ENCODE data around the gene PPAT.
"Not testable (repeated sequence)": the region's sequence is repeated elsewhere in the genome, so short reads cannot be mapped to it uniquely, and the experiment has no call there.

PPAT gene

DNA sequence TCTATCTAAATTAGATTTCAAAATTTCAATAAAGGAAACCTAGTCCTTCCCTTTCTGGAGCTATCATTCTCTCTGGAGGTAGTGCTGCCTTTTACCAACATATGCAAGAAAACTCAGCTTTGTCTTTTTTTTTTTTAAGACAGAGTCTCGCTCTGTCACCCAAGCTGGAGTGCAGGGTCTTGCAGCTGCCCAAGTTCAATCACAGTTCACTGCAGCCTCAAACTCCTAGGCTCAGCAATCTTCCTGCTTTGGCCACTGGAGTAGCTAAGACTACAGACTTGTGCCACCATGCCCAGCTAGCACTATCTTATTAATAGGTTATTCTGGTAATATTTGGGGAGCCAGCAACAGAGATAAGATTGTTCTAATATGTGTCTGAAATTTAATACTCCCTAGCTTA, 60.5 kb downstream of the PPAT start:
- no peak for DNase-seq

DNA sequence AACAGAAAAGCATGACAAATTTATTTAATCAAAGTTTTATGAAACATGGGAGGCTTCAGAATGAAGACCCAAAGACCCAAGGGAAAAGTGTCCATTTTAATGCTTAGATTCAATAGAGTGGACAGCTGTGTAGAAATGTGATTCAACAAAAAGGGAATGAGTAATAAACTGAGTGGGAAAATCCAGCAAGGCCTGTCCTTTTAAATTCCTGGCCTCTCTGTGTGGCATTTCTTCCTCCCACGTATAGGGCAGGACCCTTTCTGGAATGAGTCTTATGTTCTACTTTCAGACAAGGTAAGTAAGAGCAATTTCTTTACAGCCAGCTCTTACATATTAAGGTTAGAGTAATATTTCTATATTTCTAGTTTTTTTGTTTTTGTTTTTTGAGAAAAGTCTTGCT, 62.6 kb downstream of the PPAT start:
- DNase-seq = no peak

DNA sequence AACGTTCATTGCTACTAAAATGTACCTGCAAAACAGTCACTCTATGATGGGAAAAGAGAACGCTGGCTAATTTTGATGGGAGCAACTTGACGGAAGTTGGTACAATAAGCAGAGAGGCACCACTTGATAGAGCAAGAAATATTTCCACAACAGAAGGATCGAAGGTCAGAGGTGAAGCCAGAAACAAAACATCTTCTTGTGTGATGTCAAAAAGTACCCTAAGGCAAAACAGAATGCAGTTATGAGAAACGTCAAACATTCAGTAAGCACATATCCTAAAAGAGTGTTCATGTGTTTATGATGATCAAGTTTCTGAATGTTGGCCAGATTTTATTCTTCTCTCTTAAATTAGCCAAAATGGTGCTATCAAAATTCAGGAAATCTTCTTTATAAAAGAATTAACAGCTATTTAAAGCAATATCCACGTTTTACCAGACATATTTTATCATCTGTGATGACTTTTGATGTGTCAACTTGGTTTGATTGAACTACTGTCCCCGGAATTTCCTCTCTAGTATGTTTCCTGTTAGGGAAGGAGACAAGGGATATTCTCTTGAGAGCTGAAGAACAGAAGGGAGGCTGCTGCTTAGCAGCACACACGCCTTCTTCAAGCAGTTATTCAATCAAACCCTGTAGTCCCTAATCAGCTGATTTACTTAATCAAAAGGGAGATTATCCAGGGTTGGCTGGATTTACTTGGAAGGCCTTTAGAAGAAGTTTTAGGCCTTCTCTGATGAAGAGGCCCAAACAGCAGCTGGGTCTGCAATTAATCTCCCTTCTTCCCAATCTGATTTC, 63.8 kb downstream of the PPAT start:
- no peak for DNase-seq

DNA sequence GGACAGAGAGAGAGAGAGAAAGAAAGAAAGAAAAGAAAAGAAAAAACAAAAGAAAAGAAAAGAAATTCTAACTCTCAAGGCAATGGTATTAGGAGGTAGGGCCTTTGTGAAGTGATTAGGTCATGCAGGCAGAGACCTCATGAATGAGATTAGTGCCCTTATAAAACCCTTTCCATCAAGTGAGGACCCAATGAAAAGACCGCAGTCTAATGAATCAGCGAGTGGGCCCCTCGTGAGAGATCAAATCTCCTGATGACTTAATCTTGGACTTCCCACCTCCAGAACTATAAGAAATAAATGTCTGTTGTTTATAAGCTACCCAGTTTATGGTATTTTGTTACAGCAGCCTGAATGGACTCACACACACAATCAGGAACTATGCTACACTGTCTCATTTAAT, 65.0 kb downstream of the PPAT start:
- DNase-seq = no peak

DNA sequence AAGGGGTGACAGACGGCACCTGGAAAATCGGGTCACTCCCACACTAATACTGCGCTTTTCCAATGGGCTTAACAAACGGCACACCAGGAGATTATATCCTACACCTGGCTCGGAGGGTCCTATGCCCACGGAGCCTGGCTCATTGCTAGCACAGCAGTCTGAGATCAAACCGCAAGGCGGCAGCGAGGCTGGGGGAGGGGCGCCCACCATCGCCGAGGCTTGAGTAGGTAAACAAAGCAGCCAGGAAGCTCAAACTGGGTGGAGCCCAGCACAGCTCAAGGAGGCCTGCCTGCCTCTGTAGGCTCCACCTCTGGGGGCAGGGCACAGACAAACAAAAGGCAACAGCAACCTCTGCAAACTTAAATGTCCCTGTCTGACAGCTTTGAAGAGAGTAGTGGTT, 72.4 kb downstream of the PPAT start:
- DNase-seq = not testable (repeated sequence)

DNA sequence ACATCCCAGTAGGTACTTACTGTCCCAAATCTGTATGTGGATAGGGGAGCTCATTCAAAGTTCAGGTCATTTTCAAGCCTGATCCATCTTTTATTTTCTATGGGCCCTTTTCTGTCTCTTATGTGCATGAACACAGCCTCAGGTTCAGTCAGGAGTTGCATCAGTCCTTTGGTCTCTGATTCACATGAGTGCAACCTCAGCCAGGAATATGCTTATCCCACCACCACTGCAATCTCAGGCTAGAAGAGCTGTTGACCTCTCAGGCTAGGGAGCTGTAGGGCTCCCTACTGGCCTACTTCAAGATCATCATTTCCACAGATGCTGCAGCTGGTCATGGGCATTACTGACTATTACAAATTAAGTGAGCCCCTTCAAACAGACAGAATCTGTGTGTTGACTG, 75.3 kb downstream of the PPAT start:
- DNase-seq = no peak

DNA sequence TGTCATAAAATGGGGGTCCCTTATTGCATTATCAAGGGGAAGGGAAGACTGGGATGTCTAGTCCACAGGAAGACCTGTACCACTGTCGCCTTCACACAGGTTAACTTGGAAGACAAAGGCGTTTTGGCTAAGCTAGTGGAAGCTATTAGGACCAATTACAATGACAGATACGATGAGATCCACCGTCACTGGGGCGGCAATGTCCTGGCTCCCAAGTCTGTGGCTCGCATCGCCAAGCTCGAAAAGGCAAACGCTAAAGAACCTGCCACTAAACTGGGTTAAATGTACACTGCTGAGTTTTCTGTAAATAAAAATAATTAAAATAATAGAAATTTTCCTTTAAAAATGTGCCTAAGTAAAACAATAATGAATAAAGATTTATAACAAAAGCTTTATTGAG, 78.8 kb downstream of the PPAT start:
- no peak for DNase-seq

DNA sequence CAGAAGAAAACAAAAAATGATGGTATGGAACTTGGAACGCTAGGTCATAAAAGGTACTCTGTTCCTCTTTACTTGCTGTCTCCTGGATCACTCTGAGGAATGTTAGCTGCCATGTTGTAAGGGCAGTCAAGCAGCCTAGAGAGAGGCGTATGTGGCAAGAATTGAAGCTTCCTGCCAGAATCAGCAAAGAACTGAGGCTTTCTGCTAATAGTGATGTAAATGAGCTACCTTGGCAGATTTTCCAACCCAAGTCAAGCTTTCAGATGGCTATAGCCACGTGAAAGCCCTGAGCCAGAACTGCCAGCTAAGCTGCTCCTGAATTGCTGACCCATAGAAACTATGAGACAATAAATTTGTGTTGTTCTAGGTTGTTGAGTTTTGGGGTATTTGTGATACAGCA, 86.8 kb downstream of the PPAT start:
- no peak for DNase-seq

DNA sequence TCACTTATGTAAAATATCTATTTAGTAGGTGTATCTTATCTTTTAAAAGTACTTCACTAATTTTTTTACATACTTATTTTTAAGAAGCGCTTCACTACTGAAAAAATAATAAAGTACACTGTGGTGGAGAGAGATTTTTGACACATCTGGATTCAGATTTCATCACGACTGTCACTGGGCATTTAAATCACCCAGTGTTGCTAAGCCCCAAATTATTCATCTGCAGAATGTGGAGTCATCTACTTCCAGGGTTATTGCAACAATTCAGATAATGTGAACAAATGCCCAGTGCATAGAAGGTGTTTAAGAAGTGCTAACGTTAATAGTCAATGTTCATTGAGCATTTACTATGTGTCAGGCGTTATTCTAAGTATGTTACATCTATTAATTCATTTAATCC, 90.0 kb downstream of the PPAT start:
- DNase-seq = no peak

All from activated CD4-positive, CD25-positive, alpha-beta regulatory T cell treated with anti-CD3 and anti-CD28 coated beads, Interleukin-2, amount 50 U/mL, for 72 hours (primary cell).